Keratinocyte (primary cell): ENCODE measurements around the gene CNTNAP2. TPM values are rescaled to one million over a fixed set of nuclear protein-coding genes. Genes with fewer than 3 reads are reported as not detected.

Experiments
- DNase-seq: peaks from one replicate; pipeline ENCODE4 v3.0.0-alpha.2; 2011; ENCODE audit warnings: low read depth, missing footprints, low spot score
- FAIRE-seq: peaks from 2 replicates; lab custom pipeline; 2011; peaks lifted over from hg19 to GRCh38; lab: Jason Lieb, UNC
- H2AFZ ChIP-seq: 2 replicates; pipeline ENCODE4 v1.6.0; 2012; ENCODE audit warnings: low read length, control low read depth, inconsistent platforms; ENCODE audit not compliant: control insufficient read depth
- H3K27ac ChIP-seq: 2 replicates; pipeline ENCODE4 v1.5.1; 2011; ENCODE audit warnings: low read length; ENCODE audit not compliant: control insufficient read depth, insufficient read depth
- H3K27me3 ChIP-seq: 3 replicates; pipeline ENCODE4 v1.6.0; 2011; ENCODE audit warnings: low read length; ENCODE audit not compliant: control insufficient read depth, insufficient read depth; ENCODE audit errors: extremely low read depth
- H3K36me3 ChIP-seq, 2 experiments: 2 replicates in 1 of 2; 3 replicates in 1 of 2; pipeline ENCODE4 v1.5.1; 2011; ENCODE audit warnings: low read length in 2 of 2, mild to moderate bottlenecking in 1 of 2; ENCODE audit not compliant: control insufficient read depth in 2 of 2, insufficient read depth in 2 of 2; ENCODE audit errors: extremely low read depth in 1 of 2
- H3K4me1 ChIP-seq: 3 replicates; pipeline ENCODE4 v1.5.1; 2011; ENCODE audit warnings: low read length; ENCODE audit not compliant: control insufficient read depth, insufficient read depth; ENCODE audit errors: extremely low read depth
- H3K4me2 ChIP-seq: 3 replicates; pipeline ENCODE4 v1.6.0; 2011; ENCODE audit warnings: low read depth, low read length; ENCODE audit not compliant: control insufficient read depth, insufficient read depth; ENCODE audit errors: extremely low read depth
- H3K4me3 ChIP-seq, 3 experiments: fragments of 200-600 bp in 1 of 3; sonication (generic) in 1 of 3; 2 replicates in 2 of 3; 3 replicates in 1 of 3; pipeline ENCODE4 v1.5.1; 2011 to 2016; ENCODE audit warnings: low read length in 3 of 3, mild to moderate bottlenecking in 3 of 3, control low read depth in 2 of 3, inconsistent platforms in 1 of 3, low read depth in 1 of 3, mixed read lengths in 1 of 3, mixed run types in 1 of 3, moderate library complexity in 1 of 3; ENCODE audit not compliant: control insufficient read depth in 2 of 3, insufficient read depth in 2 of 3; ENCODE audit errors: extremely low read depth in 1 of 3
- H3K79me2 ChIP-seq: 2 replicates; pipeline ENCODE4 v1.6.0; 2012; ENCODE audit warnings: low read length; ENCODE audit not compliant: control insufficient read depth, insufficient read depth
- H3K9ac ChIP-seq: 3 replicates; pipeline ENCODE4 v1.6.0; 2011; ENCODE audit warnings: low read length; ENCODE audit not compliant: control insufficient read depth, insufficient read depth; ENCODE audit errors: extremely low read depth
- H3K9me1 ChIP-seq: 3 replicates; pipeline ENCODE4 v1.6.0; 2011; ENCODE audit warnings: low read length; ENCODE audit not compliant: control insufficient read depth, insufficient read depth; ENCODE audit errors: extremely low read depth
- H3K9me3 ChIP-seq: 2 replicates; pipeline ENCODE4 v1.5.1; 2012; ENCODE audit warnings: low read depth, low read length; ENCODE audit not compliant: control insufficient read depth
- H4K20me1 ChIP-seq: 3 replicates; pipeline ENCODE4 v1.6.0; 2011; ENCODE audit warnings: low read length; ENCODE audit not compliant: control insufficient read depth, insufficient read depth; ENCODE audit errors: extremely low read depth
- EZH2 ChIP-seq: IDR thresholded peaks from one replicate; pipeline ENCODE4 v1.6.1; 2012; ENCODE audit warnings: inconsistent platforms, mild to moderate bottlenecking, low read length, moderate library complexity
- dilution Hi-C: fragments of 300-500 bp; cut with MboI; formaldehyde crosslinking; loops from one replicate; pipeline ENCODE4 v1.7.0; 2020; ENCODE audit warnings: low sequenced_read_pairs; ENCODE audit not compliant: extremely low pct_ligation_motif_present
- polyA plus RNA-seq, 5 experiments: library from polyadenylated mRNA; depleted of rRNA in 3 of 5; stranded (reverse) in 3 of 5; stranded (forward) in 1 of 5; unstranded in 1 of 5; fragments of >200 nt; gene quantifications; 1 replicate in 1 of 5; 2 replicates in 3 of 5; 3 replicates in 1 of 5; pipeline versions ENCODE4 v1.2.1 to v1.2.3, GENCODE V29; 2011 to 2012; ENCODE audit warnings: missing spikeins in 2 of 5, low read depth in 1 of 5, low replicate concordance in 1 of 5
- TF ChIP-seq, protein P1 (sequence below), 3 experiments: IDR thresholded peaks in 1 of 3; conservative IDR thresholded peaks in 1 of 3; optimal IDR thresholded peaks in 1 of 3; 2 replicates in 2 of 3; 3 replicates in 1 of 3; pipeline versions ENCODE3 to v1.5.1; 2011; ENCODE audit warnings: low read length in 3 of 3, mild to moderate bottlenecking in 3 of 3, moderate library complexity in 2 of 3, control low read depth in 1 of 3, inconsistent platforms in 1 of 3; ENCODE audit not compliant: insufficient read depth in 2 of 3; ENCODE audit errors: extremely low read depth in 1 of 3

The CNTNAP2 gene
- polyA plus RNA-seq, 1 donor (not counting 4 experiments of a cell fraction or from before 2014, with no cell fraction given) = 1.4 TPM

DNA sequence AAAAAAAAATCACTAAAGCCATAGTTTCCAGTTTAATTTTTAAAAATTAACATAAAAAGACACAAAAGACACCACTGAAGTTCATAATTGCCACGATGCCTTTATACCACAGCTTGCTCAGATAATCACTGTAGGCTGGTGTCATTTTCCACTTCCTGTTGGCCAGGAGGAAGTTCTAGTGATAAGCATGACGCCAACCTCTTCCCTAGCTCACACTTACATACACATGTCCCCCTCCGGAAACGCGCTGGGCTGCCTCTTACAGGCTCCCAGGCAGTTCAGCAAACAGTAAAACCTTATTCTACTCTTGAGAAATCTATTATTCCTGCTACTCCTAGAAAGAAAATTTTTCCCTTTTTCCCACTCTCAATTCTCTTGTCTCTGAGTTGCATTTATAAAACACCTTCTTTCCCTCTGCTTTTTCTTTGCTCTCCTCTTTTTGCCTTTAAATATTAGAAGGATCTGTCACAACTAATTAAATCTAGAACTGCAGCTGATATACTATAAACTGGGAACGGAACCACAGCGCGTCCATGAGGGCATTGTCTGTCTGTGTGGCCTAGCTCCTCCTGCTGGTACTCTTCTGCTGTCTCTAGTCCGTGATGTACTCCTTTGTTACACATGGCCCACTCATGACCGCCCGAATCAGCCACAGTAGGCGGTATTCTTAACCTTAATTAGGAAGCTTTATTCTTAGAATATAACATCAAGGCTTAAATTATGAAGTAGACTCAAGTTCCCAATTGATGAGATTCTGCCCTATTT is 664.9 kb downstream of the CNTNAP2 start:
- no peak for DNase-seq
- Histone ChIP-seq H3K9me3 (peaks cover 2% of the 10 kb centered on the region), H2AFZ (no peak overlapping the region), H3K27ac (no peak overlapping the region), H3K79me2 (no peaks in the 10 kb centered on the region), H3K9ac (no peak overlapping the region), H3K4me1 (no peaks in the 10 kb centered on the region), H3K4me3 (no peak overlapping the region), H4K20me1 (no peaks in the 10 kb centered on the region), H3K36me3 (no peaks in the 10 kb centered on the region), H3K27me3 (no peaks in the 10 kb centered on the region), H3K4me2 (no peak overlapping the region), H3K9me1 (no peaks in the 10 kb centered on the region)
- TF ChIP-seq, protein P1, sequence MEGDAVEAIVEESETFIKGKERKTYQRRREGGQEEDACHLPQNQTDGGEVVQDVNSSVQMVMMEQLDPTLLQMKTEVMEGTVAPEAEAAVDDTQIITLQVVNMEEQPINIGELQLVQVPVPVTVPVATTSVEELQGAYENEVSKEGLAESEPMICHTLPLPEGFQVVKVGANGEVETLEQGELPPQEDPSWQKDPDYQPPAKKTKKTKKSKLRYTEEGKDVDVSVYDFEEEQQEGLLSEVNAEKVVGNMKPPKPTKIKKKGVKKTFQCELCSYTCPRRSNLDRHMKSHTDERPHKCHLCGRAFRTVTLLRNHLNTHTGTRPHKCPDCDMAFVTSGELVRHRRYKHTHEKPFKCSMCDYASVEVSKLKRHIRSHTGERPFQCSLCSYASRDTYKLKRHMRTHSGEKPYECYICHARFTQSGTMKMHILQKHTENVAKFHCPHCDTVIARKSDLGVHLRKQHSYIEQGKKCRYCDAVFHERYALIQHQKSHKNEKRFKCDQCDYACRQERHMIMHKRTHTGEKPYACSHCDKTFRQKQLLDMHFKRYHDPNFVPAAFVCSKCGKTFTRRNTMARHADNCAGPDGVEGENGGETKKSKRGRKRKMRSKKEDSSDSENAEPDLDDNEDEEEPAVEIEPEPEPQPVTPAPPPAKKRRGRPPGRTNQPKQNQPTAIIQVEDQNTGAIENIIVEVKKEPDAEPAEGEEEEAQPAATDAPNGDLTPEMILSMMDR (optimal IDR thresholded peaks at IDR 0.05 in 1 of 3, IDR thresholded peaks at IDR 0.05 in 1 of 3, conservative IDR thresholded peaks at IDR 0.05 in 1 of 3; ENCODE audit: extremely low read depth in 1 of 3, insufficient read depth in 2 of 3, low read length in 3 of 3) = no peak
- no peak for TF ChIP-seq EZH2
- no peak for FAIRE-seq
- dilution Hi-C loops = no loop called here

- no peak overlapping the region for H3K27ac ChIP-seq
- H3K4me1 ChIP-seq = no peaks in the 10 kb centered on the region
- DNase-seq (no peak), FAIRE-seq (no peak)
- H2AFZ ChIP-seq = no peak overlapping the region
- H3K79me2 ChIP-seq = no peaks in the 10 kb centered on the region
- H3K4me3 ChIP-seq = no peak overlapping the region
- no peak overlapping the region for H3K9ac ChIP-seq
- H3K36me3 ChIP-seq = no peaks in the 10 kb centered on the region
- H4K20me1 ChIP-seq = no peaks in the 10 kb centered on the region
- H3K4me2 ChIP-seq = no peak overlapping the region
- H3K9me3 ChIP-seq = peaks cover 2% of the 10 kb centered on the region
- no peaks in the 10 kb centered on the region for H3K9me1 ChIP-seq
- dilution Hi-C loops = no loop called here
- no peak for TF ChIP-seq EZH2
- TF ChIP-seq, protein P1 (optimal IDR thresholded peaks at IDR 0.05 in 1 of 3, IDR thresholded peaks at IDR 0.05 in 1 of 3, conservative IDR thresholded peaks at IDR 0.05 in 1 of 3; ENCODE audit: extremely low read depth in 1 of 3, insufficient read depth in 2 of 3, low read length in 3 of 3) = no peak
- no peaks in the 10 kb centered on the region for H3K27me3 ChIP-seq
Measured at GRCh38 chr7:146787266-146787665, 670.7 kb downstream of the CNTNAP2 start.
